Epithelial cell of proximal tubule (primary cell): ENCODE results near the gene GLP1R. TPM values are rescaled to one million over a fixed set of nuclear protein-coding genes. Genes with fewer than 3 reads are reported as not detected.

Source experiments
- DNase-seq: peaks from one replicate; pipeline ENCODE4 v3.0.0-alpha.2; 2011; ENCODE audit warnings: low read depth
- H3K4me3 ChIP-seq: 2 replicates; pipeline ENCODE4 v1.5.1; 2011; ENCODE audit warnings: low read depth, mild to moderate bottlenecking, low read length
- total RNA-seq: library from RNA; depleted of rRNA; stranded (reverse); fragments of >200 nt; gene quantifications from 2 replicates; pipeline ENCODE4 v1.2.3, GENCODE V29; 2015
- TF ChIP-seq, protein P1 (sequence below): conservative IDR thresholded peaks from 2 replicates; pipeline ENCODE4 v1.5.1; 2012; ENCODE audit warnings: low read depth, mild to moderate bottlenecking, low read length

The GLP1R gene
- total RNA-seq, 1 donor from 2014 or later = not detected

DNA sequence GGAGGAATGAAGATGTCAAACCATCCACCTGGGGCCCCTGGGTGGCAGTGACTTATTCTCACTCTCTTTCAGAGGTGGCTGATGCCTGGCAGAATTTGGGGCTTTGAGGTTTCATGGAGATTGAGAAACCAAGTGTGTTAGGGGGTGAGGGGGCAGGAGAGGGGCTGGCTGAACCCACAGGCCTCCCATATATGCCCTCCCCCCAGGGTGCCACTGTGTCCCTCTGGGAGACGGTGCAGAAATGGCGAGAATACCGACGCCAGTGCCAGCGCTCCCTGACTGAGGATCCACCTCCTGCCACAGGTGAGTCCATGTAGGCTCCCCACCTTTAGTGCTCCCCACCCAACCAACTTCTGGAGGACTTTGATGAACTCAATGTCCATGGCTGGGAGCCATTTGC, 7.6 kb downstream of the GLP1R start:
- TF ChIP-seq, protein P1, sequence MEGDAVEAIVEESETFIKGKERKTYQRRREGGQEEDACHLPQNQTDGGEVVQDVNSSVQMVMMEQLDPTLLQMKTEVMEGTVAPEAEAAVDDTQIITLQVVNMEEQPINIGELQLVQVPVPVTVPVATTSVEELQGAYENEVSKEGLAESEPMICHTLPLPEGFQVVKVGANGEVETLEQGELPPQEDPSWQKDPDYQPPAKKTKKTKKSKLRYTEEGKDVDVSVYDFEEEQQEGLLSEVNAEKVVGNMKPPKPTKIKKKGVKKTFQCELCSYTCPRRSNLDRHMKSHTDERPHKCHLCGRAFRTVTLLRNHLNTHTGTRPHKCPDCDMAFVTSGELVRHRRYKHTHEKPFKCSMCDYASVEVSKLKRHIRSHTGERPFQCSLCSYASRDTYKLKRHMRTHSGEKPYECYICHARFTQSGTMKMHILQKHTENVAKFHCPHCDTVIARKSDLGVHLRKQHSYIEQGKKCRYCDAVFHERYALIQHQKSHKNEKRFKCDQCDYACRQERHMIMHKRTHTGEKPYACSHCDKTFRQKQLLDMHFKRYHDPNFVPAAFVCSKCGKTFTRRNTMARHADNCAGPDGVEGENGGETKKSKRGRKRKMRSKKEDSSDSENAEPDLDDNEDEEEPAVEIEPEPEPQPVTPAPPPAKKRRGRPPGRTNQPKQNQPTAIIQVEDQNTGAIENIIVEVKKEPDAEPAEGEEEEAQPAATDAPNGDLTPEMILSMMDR = no peak
- H3K4me3 ChIP-seq = no peak overlapping the region
- DNase-seq = no peak

- no peak for DNase-seq
- TF ChIP-seq, protein P1 = no peak
Observed at GRCh38 chr6:39056681-39057080, 8.1 kb downstream of the GLP1R start.

GRCh38 chr6:39057251-39058155, 8.9 kb downstream of the GLP1R start:
- no peak for DNase-seq
- TF ChIP-seq, protein P1 = no peak
- no peak overlapping the region for H3K4me3 ChIP-seq

More at GRCh38 chr6:39056681-39057080, 8.1 kb downstream of the GLP1R start:
- H3K4me3 ChIP-seq = no peak overlapping the region

- TF ChIP-seq, protein P1 = no peak
- no peak for DNase-seq
- no peak overlapping the region for H3K4me3 ChIP-seq
Observed at GRCh38 chr6:39058471-39059147, 10.0 kb downstream of the GLP1R start.

DNA sequence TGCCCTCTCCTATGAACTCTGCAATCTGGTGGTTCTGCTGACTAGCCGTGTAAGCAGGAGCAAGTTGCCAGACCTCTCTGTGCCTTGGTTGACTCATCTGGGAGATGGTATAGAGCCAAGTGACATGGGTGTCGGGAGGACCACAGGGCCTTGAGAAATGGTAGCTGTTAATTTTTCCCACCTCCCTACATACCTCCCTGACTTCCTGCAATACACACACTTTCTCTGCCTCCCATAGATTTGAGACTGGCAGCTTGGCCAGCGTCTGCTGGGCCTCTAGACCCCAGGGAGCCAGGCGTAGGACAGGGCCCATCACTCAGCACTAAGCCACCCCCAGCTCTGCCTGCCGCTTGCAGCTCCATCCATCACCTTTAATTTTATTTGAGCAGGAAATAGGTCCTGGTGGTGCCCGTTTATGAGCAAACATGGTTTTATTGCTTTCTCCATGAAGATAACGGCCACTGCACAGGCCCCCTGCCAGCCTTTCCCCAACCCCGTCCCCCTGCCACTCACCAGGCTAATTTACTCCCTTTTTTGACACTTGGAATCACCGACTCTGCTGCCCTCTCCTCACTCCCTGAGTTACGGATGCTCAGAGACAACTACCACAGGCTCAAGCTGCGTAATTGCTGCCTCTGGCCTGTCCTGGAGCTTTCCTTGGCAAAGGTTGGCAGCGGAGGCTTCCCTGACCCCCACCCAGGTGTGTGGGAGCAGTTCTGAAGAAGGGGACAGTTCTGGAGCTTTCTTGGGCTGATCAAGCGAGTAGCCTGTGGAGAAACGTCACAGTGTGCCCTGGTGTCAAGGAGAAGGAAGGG, 11.1 kb downstream of the GLP1R start:
- no peak overlapping the region for H3K4me3 ChIP-seq
- DNase-seq = no peak
- TF ChIP-seq, protein P1 = no peak

- H3K4me3 ChIP-seq = no peak overlapping the region
- TF ChIP-seq, protein P1 = no peak
- no peak for DNase-seq
Observed at GRCh38 chr6:39060467-39061160, 12.0 kb downstream of the GLP1R start.
